ENCODE measurements around the gene MTR.

- TF ChIP-seq ZNF274 (IDR thresholded peaks at IDR 0.05; ENCODE audit: low read depth, low read length) (no peak), SUZ12 (IDR thresholded peaks at IDR 0.05; ENCODE audit: extremely low read depth, insufficient read depth, insufficient read length) (no peak)
These were observed 66.6 kb downstream of the MTR start for GRCh38 chr1:236861560-236862218.
